Mesenchymal stem cell (in vitro differentiated cells and primary cell): ENCODE data around the gene RBM45.

Source experiments
- DNase-seq: peaks from one replicate; pipeline ENCODE4 v3.0.0-alpha.2; 2013
- H2AFZ ChIP-seq: one replicate; pipeline ENCODE4 v1.6.1; 2013; ENCODE audit warnings: low read depth, mild to moderate bottlenecking, control low read depth, inconsistent platforms, low read length, moderate library complexity
- H2AK5ac ChIP-seq: 2 replicates; pipeline ENCODE4 v1.6.1; 2013; ENCODE audit warnings: low read length, moderate library complexity, mild to moderate bottlenecking, inconsistent platforms; ENCODE audit not compliant: severe bottlenecking
- H2BK120ac ChIP-seq: one replicate; pipeline ENCODE4 v1.6.1; 2013; ENCODE audit warnings: low read depth, mild to moderate bottlenecking, inconsistent platforms, low read length, moderate library complexity
- H2BK12ac ChIP-seq, 2 experiments: one replicate each; pipeline ENCODE4 v1.6.1; 2013; ENCODE audit warnings: inconsistent platforms in 2 of 2, low read length in 2 of 2, mild to moderate bottlenecking in 2 of 2, moderate library complexity in 2 of 2, control low read depth in 1 of 2
- H2BK15ac ChIP-seq: one replicate; pipeline ENCODE4 v1.6.1; 2013; ENCODE audit warnings: mild to moderate bottlenecking, low read depth, inconsistent platforms; ENCODE audit not compliant: poor library complexity, severe bottlenecking
- H2BK5ac ChIP-seq: 2 replicates; pipeline ENCODE4 v1.6.1; 2013; ENCODE audit warnings: low read depth, mild to moderate bottlenecking, low read length, control low read depth, inconsistent platforms; ENCODE audit not compliant: poor library complexity, severe bottlenecking
- H3K14ac ChIP-seq, 2 experiments: one replicate each; pipeline ENCODE4 v1.6.1; 2013; ENCODE audit warnings: inconsistent platforms in 2 of 2, low read length in 2 of 2, control low read depth in 1 of 2, mild to moderate bottlenecking in 1 of 2, moderate library complexity in 1 of 2
- H3K18ac ChIP-seq, 2 experiments: one replicate each; pipeline ENCODE4 v1.6.1; 2013; ENCODE audit warnings: inconsistent platforms in 2 of 2, low read length in 2 of 2, control low read depth in 1 of 2, low read depth in 1 of 2, mild to moderate bottlenecking in 1 of 2
- H3K23ac ChIP-seq, 2 experiments: one replicate each; pipeline ENCODE4 v1.6.1; 2013; ENCODE audit warnings: inconsistent platforms in 2 of 2, low read length in 2 of 2, mild to moderate bottlenecking in 2 of 2, moderate library complexity in 2 of 2, control low read depth in 1 of 2
- H3K27ac ChIP-seq: 2 replicates; pipeline ENCODE4 v1.5.1; 2013; ENCODE audit warnings: mild to moderate bottlenecking, moderate library complexity, low read length, control low read depth, inconsistent platforms; ENCODE audit not compliant: poor library complexity, severe bottlenecking
- H3K27me3 ChIP-seq, 2 experiments: 2 replicates each; pipeline versions ENCODE4 v1.6.1 to v1.7.0; 2013; ENCODE audit warnings: low read length in 2 of 2, mild to moderate bottlenecking in 2 of 2, moderate library complexity in 2 of 2, control low read depth in 1 of 2, inconsistent platforms in 1 of 2; ENCODE audit not compliant: control insufficient read depth in 1 of 2, insufficient read depth in 1 of 2
- H3K36me3 ChIP-seq, 2 experiments: 2 replicates each; pipeline versions ENCODE4 v1.6.1 to v1.7.0; 2013; ENCODE audit warnings: low read length in 2 of 2, control low read depth in 1 of 2, inconsistent platforms in 1 of 2, low read depth in 1 of 2, mild to moderate bottlenecking in 1 of 2; ENCODE audit not compliant: insufficient read depth in 2 of 2, control insufficient read depth in 1 of 2
- H3K4ac ChIP-seq, 2 experiments: one replicate each; pipeline ENCODE4 v1.6.1; 2013; ENCODE audit warnings: inconsistent platforms in 2 of 2, low read length in 2 of 2, mild to moderate bottlenecking in 2 of 2, moderate library complexity in 2 of 2, control low read depth in 1 of 2, low read depth in 1 of 2
- H3K4me1 ChIP-seq: 2 replicates; pipeline ENCODE4 v1.6.1; 2013; ENCODE audit warnings: low read depth, low read length, control low read depth; ENCODE audit not compliant: control insufficient read depth, insufficient read depth
- H3K4me2 ChIP-seq: 2 replicates; pipeline ENCODE4 v1.6.1; 2013; ENCODE audit warnings: low read length, mild to moderate bottlenecking, inconsistent platforms; ENCODE audit not compliant: poor library complexity, severe bottlenecking
- H3K4me3 ChIP-seq, 2 experiments: 2 replicates each; pipeline versions ENCODE4 v1.5.1 to v1.7.0; 2013; ENCODE audit warnings: low read length in 2 of 2, mild to moderate bottlenecking in 2 of 2, control low read depth in 1 of 2, low read depth in 1 of 2; ENCODE audit not compliant: insufficient read depth in 1 of 2
- H3K79me1 ChIP-seq: replicated peaks from 2 replicates; pipeline ENCODE4 v1.6.1; 2013; ENCODE audit warnings: mild to moderate bottlenecking, control low read depth, low read length, inconsistent platforms; ENCODE audit not compliant: poor library complexity, severe bottlenecking
- H3K9ac ChIP-seq: 2 replicates; pipeline ENCODE4 v1.7.0; 2013; ENCODE audit warnings: mild to moderate bottlenecking, low read length, moderate library complexity
- H3K9me3 ChIP-seq: 2 replicates; pipeline ENCODE4 v1.7.0; 2013; ENCODE audit warnings: mild to moderate bottlenecking, low read length; ENCODE audit not compliant: control insufficient read depth
- H4K8ac ChIP-seq: one replicate; pipeline ENCODE4 v1.6.1; 2013; ENCODE audit warnings: inconsistent platforms, mild to moderate bottlenecking, low read length, moderate library complexity
- H4K91ac ChIP-seq: one replicate; pipeline ENCODE4 v1.6.1; 2013; ENCODE audit warnings: mild to moderate bottlenecking, low read length, inconsistent platforms
- WGBS: methylation state at CpG from one replicate; pipeline ENCODE4 v1.1.7; 2013; ENCODE audit warnings: mixed read lengths; 5-methylcytosine and 5-hydroxymethylcytosine counted together

Gene RBM45

GRCh38 chr2:178114462-178114861 lies 2.2 kb downstream of the RBM45 start:
- Histone ChIP-seq H3K27ac (no peak overlapping the region), H2AFZ (no peak overlapping the region), H2BK120ac (no peak overlapping the region), H3K4me1 (no peaks in the 10 kb centered on the region), H3K9me3 (no peaks in the 10 kb centered on the region), H3K18ac (no peak overlapping the region), H2BK15ac (no peak overlapping the region), H2AK5ac (no peak overlapping the region), H3K14ac (no peak overlapping the region), H3K27me3 (no peaks in the 10 kb centered on the region), H2BK12ac (no peak overlapping the region), H3K36me3 (peaks cover 0 to 34% of the 10 kb centered on the region in 2 experiments), H3K9ac (peak overlapping the region; percentile 91), H4K91ac (no peak overlapping the region), H4K8ac (no peak overlapping the region), H3K23ac (no peak overlapping the region), H3K79me1 (peaks cover 13% of the 10 kb centered on the region), H2BK5ac (no peak overlapping the region), H3K4me3 (no peak overlapping the region), H3K4me2 (no peak overlapping the region), H3K4ac (no peak overlapping the region)
- 92% methylated on average over 2 of the region's 2 CpGs for WGBS
- no peak for DNase-seq

- Histone ChIP-seq H2BK15ac (no peak overlapping the region), H2AK5ac (no peak overlapping the region), H3K27ac (no peak overlapping the region), H4K91ac (no peak overlapping the region), H4K8ac (no peak overlapping the region), H3K4me3 (no peak overlapping the region), H2BK120ac (no peak overlapping the region), H2BK5ac (no peak overlapping the region), H3K9ac (no peak overlapping the region), H3K9me3 (no peaks in the 10 kb centered on the region), H3K23ac (no peak overlapping the region), H3K4me2 (no peak overlapping the region), H3K27me3 (no peaks in the 10 kb centered on the region), H3K4ac (no peak overlapping the region), H3K4me1 (no peaks in the 10 kb centered on the region), H3K79me1 (peaks cover 13% of the 10 kb centered on the region), H3K18ac (no peak overlapping the region), H2BK12ac (no peak overlapping the region), H2AFZ (no peak overlapping the region), H3K36me3 (peaks cover 0 to 40% of the 10 kb centered on the region in 2 experiments), H3K14ac (no peak overlapping the region)
- DNase-seq: no peak
These were observed 3.0 kb downstream of the RBM45 start for GRCh38 chr2:178115271-178115670.

GRCh38 chr2:178117725-178118124 lies 5.5 kb downstream of the RBM45 start:
- H3K9me3 ChIP-seq: no peaks in the 10 kb centered on the region
- no CpG with 5 or more reads among the region's 1 CpG for WGBS

GRCh38 chr2:178119179-178119922 lies 7.1 kb downstream of the RBM45 start:
- H3K4me3 ChIP-seq: no peak overlapping the region
- no peaks in the 10 kb centered on the region for H3K9me3 ChIP-seq
- no peaks in the 10 kb centered on the region for H3K4me1 ChIP-seq
- H4K8ac ChIP-seq: no peak overlapping the region
- DNase-seq: no peak
- no peak overlapping the region for H3K23ac ChIP-seq
- H4K91ac ChIP-seq: peak overlapping the region; percentile 80
- H2BK120ac ChIP-seq: no peak overlapping the region
- H2BK5ac ChIP-seq: no peak overlapping the region
- no peak overlapping the region for H3K4me2 ChIP-seq
- no peak overlapping the region for H2BK12ac ChIP-seq
- peaks cover 7% of the 10 kb centered on the region for H3K79me1 ChIP-seq
- H3K36me3 ChIP-seq: peaks cover under 1 to 79% of the 10 kb centered on the region in 2 experiments
- H2BK15ac ChIP-seq: no peak overlapping the region
- H3K27me3 ChIP-seq: no peaks in the 10 kb centered on the region
- WGBS: 98% methylated on average over 2 of the region's 3 CpGs
- no peak overlapping the region for H2AK5ac ChIP-seq
- no peak overlapping the region for H3K14ac ChIP-seq
- no peak overlapping the region for H2AFZ ChIP-seq
- no peak overlapping the region for H3K4ac ChIP-seq
- no peak overlapping the region for H3K27ac ChIP-seq
- H3K9ac ChIP-seq: no peak overlapping the region
- H3K18ac ChIP-seq: no peak overlapping the region

More at GRCh38 chr2:178117725-178118124, 5.5 kb downstream of the RBM45 start:
- no peak overlapping the region for H2BK12ac ChIP-seq
- peaks cover 10% of the 10 kb centered on the region for H3K79me1 ChIP-seq
- H3K4ac ChIP-seq: no peak overlapping the region
- no peak overlapping the region for H3K18ac ChIP-seq
- no peaks in the 10 kb centered on the region for H3K4me1 ChIP-seq
- no peak overlapping the region for H2BK5ac ChIP-seq
- no peak overlapping the region for H3K14ac ChIP-seq
- no peak overlapping the region for H2BK120ac ChIP-seq
- no peak overlapping the region for H3K4me2 ChIP-seq
- H3K27me3 ChIP-seq: no peaks in the 10 kb centered on the region
- no peak overlapping the region for H3K23ac ChIP-seq
- H3K4me3 ChIP-seq: no peak overlapping the region
- no peak for DNase-seq
- H3K36me3 ChIP-seq: peaks cover 0 to 63% of the 10 kb centered on the region in 2 experiments
- no peak overlapping the region for H3K27ac ChIP-seq
- no peak overlapping the region for H2AK5ac ChIP-seq
- no peak overlapping the region for H2AFZ ChIP-seq
- no peak overlapping the region for H3K9ac ChIP-seq
- H2BK15ac ChIP-seq: no peak overlapping the region
- H4K91ac ChIP-seq: no peak overlapping the region
- H4K8ac ChIP-seq: no peak overlapping the region
